ENCODE data around the gene CALD1.

GRCh38 chr7:134865001-134865845, 85.8 kb downstream of the CALD1 start:
- TF ChIP-seq, protein P1, sequence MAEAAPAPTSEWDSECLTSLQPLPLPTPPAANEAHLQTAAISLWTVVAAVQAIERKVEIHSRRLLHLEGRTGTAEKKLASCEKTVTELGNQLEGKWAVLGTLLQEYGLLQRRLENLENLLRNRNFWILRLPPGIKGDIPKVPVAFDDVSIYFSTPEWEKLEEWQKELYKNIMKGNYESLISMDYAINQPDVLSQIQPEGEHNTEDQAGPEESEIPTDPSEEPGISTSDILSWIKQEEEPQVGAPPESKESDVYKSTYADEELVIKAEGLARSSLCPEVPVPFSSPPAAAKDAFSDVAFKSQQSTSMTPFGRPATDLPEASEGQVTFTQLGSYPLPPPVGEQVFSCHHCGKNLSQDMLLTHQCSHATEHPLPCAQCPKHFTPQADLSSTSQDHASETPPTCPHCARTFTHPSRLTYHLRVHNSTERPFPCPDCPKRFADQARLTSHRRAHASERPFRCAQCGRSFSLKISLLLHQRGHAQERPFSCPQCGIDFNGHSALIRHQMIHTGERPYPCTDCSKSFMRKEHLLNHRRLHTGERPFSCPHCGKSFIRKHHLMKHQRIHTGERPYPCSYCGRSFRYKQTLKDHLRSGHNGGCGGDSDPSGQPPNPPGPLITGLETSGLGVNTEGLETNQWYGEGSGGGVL (tag by site-specific recombination; IDR thresholded peaks at IDR 0.05), result no peak
- TF ChIP-seq ZNF549 (tag by site-specific recombination; IDR thresholded peaks at IDR 0.05) (no peak), CTCF (tag by site-specific recombination; IDR thresholded peaks at IDR 0.05) (no peak), BCL11B (tag by site-specific recombination; IDR thresholded peaks at IDR 0.05; ENCODE audit: low read depth) (no peak), ZNF777 (tag by site-specific recombination; IDR thresholded peaks at IDR 0.05; ENCODE audit: borderline replicate concordance) (no peak), ZBTB8A (tag by site-specific recombination; IDR thresholded peaks at IDR 0.05) (no peak), GLI4 (tag by site-specific recombination; IDR thresholded peaks at IDR 0.05) (no peak), ZNF629 (tag by site-specific recombination; IDR thresholded peaks at IDR 0.05) (no peak), ZNF114 (tag by site-specific recombination; IDR thresholded peaks at IDR 0.05) (no peak), YY1 (tag by site-specific recombination; IDR thresholded peaks at IDR 0.05) (no peak), ZNF658 (tag by site-specific recombination; IDR thresholded peaks at IDR 0.05) (no peak)
- TF ChIP-seq, protein P2, sequence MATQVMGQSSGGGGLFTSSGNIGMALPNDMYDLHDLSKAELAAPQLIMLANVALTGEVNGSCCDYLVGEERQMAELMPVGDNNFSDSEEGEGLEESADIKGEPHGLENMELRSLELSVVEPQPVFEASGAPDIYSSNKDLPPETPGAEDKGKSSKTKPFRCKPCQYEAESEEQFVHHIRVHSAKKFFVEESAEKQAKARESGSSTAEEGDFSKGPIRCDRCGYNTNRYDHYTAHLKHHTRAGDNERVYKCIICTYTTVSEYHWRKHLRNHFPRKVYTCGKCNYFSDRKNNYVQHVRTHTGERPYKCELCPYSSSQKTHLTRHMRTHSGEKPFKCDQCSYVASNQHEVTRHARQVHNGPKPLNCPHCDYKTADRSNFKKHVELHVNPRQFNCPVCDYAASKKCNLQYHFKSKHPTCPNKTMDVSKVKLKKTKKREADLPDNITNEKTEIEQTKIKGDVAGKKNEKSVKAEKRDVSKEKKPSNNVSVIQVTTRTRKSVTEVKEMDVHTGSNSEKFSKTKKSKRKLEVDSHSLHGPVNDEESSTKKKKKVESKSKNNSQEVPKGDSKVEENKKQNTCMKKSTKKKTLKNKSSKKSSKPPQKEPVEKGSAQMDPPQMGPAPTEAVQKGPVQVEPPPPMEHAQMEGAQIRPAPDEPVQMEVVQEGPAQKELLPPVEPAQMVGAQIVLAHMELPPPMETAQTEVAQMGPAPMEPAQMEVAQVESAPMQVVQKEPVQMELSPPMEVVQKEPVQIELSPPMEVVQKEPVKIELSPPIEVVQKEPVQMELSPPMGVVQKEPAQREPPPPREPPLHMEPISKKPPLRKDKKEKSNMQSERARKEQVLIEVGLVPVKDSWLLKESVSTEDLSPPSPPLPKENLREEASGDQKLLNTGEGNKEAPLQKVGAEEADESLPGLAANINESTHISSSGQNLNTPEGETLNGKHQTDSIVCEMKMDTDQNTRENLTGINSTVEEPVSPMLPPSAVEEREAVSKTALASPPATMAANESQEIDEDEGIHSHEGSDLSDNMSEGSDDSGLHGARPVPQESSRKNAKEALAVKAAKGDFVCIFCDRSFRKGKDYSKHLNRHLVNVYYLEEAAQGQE (tag by site-specific recombination; IDR thresholded peaks at IDR 0.05), result no peak
- TF ChIP-seq, protein P3, sequence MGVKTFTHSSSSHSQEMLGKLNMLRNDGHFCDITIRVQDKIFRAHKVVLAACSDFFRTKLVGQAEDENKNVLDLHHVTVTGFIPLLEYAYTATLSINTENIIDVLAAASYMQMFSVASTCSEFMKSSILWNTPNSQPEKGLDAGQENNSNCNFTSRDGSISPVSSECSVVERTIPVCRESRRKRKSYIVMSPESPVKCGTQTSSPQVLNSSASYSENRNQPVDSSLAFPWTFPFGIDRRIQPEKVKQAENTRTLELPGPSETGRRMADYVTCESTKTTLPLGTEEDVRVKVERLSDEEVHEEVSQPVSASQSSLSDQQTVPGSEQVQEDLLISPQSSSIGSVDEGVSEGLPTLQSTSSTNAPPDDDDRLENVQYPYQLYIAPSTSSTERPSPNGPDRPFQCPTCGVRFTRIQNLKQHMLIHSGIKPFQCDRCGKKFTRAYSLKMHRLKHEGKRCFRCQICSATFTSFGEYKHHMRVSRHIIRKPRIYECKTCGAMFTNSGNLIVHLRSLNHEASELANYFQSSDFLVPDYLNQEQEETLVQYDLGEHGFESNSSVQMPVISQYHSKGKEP (tag by site-specific recombination; IDR thresholded peaks at IDR 0.05), result no peak

Measured in HEK293 (cell line).